Measurements from ENCODE around the gene GTF2F1.
"Not testable (repeated sequence)": the region's sequence is repeated elsewhere in the genome, so short reads cannot be mapped to it uniquely, and the experiment has no call there.

Gene GTF2F1

GRCh38 chr19:6360445-6360844 is 32.5 kb downstream of the GTF2F1 start:
- peaks cover 19% of the 10 kb centered on the region for H3K4me1 Mint-ChIP-seq (ENCODE audit: low read depth)
- H3K36me3 Mint-ChIP-seq (ENCODE audit: low read depth): peaks cover 34% of the 10 kb centered on the region
- not testable (repeated sequence) for H3K27ac Mint-ChIP-seq, DNase-seq, H3K27me3 Mint-ChIP-seq, H3K9me3 Mint-ChIP-seq
- H3K4me3 Mint-ChIP-seq: peak overlapping the region; percentile 89

- H3K36me3 Mint-ChIP-seq (ENCODE audit: low read depth): peaks cover 27% of the 10 kb centered on the region
- H3K4me1 Mint-ChIP-seq (ENCODE audit: low read depth): peaks cover 19% of the 10 kb centered on the region
- no peaks in the 10 kb centered on the region for H3K27me3 Mint-ChIP-seq
- H3K27ac Mint-ChIP-seq: no peak overlapping the region
- DNase-seq: no peak
- H3K9me3 Mint-ChIP-seq: no peaks in the 10 kb centered on the region
- no peak overlapping the region for H3K4me3 Mint-ChIP-seq
Measured at GRCh38 chr19:6359568-6360341, 33.2 kb downstream of the GTF2F1 start.

GRCh38 chr19:6358003-6358402 is 35.0 kb downstream of the GTF2F1 start:
- Mint-ChIP-seq H3K27me3 (no peaks in the 10 kb centered on the region), H3K27ac (no peak overlapping the region)

GRCh38 chr19:6357174-6357573 is 35.8 kb downstream of the GTF2F1 start:
- Mint-ChIP-seq H3K4me3 (no peak overlapping the region), H3K4me1 (ENCODE audit: low read depth) (peaks cover 4% of the 10 kb centered on the region), H3K9me3 (no peaks in the 10 kb centered on the region), H3K27me3 (no peaks in the 10 kb centered on the region), H3K27ac (no peak overlapping the region), H3K36me3 (ENCODE audit: low read depth) (peaks cover 14% of the 10 kb centered on the region)
- DNase-seq: no peak

More at GRCh38 chr19:6358003-6358402, 35.0 kb downstream of the GTF2F1 start:
- no peak overlapping the region for H3K4me3 Mint-ChIP-seq
- H3K36me3 Mint-ChIP-seq (ENCODE audit: low read depth): peaks cover 14% of the 10 kb centered on the region
- no peak for DNase-seq
- no peaks in the 10 kb centered on the region for H3K9me3 Mint-ChIP-seq
- peaks cover 10% of the 10 kb centered on the region for H3K4me1 Mint-ChIP-seq (ENCODE audit: low read depth)

GRCh38 chr19:6355321-6356040 is 37.5 kb downstream of the GTF2F1 start:
- H3K4me3 Mint-ChIP-seq; DNase-seq; H3K9me3 Mint-ChIP-seq; H3K27me3 Mint-ChIP-seq; H3K4me1 Mint-ChIP-seq (ENCODE audit: low read depth); H3K27ac Mint-ChIP-seq: not testable (repeated sequence)
- H3K36me3 Mint-ChIP-seq (ENCODE audit: low read depth): peaks cover 12% of the 10 kb centered on the region

- Mint-ChIP-seq H3K9me3 (no peaks in the 10 kb centered on the region), H3K36me3 (ENCODE audit: low read depth) (peaks cover 13% of the 10 kb centered on the region), H3K4me3 (no peak overlapping the region), H3K27ac (no peak overlapping the region), H3K27me3 (no peaks in the 10 kb centered on the region), H3K4me1 (ENCODE audit: low read depth) (no peaks in the 10 kb centered on the region)
- DNase-seq: no peak
Measured at GRCh38 chr19:6354098-6354674, 38.8 kb downstream of the GTF2F1 start.

- Mint-ChIP-seq H3K9me3 (no peaks in the 10 kb centered on the region), H3K4me1 (ENCODE audit: low read depth) (no peaks in the 10 kb centered on the region), H3K4me3 (no peak overlapping the region), H3K36me3 (ENCODE audit: low read depth) (peaks cover 13% of the 10 kb centered on the region), H3K27me3 (no peaks in the 10 kb centered on the region), H3K27ac (no peak overlapping the region)
- no peak for DNase-seq
Measured at GRCh38 chr19:6352381-6353165, 40.4 kb downstream of the GTF2F1 start.

GRCh38 chr19:6350688-6351087 is 42.3 kb downstream of the GTF2F1 start:
- no peak for DNase-seq
- H3K36me3 Mint-ChIP-seq (ENCODE audit: low read depth): peaks cover 15% of the 10 kb centered on the region
- no peaks in the 10 kb centered on the region for H3K4me1 Mint-ChIP-seq (ENCODE audit: low read depth)
- H3K4me3 Mint-ChIP-seq: no peak overlapping the region
- no peaks in the 10 kb centered on the region for H3K9me3 Mint-ChIP-seq
- no peak overlapping the region for H3K27ac Mint-ChIP-seq
- no peaks in the 10 kb centered on the region for H3K27me3 Mint-ChIP-seq

GRCh38 chr19:6349271-6349670 is 43.7 kb downstream of the GTF2F1 start:
- H3K4me3 Mint-ChIP-seq; DNase-seq; H3K27ac Mint-ChIP-seq; H3K4me1 Mint-ChIP-seq (ENCODE audit: low read depth); H3K27me3 Mint-ChIP-seq; H3K9me3 Mint-ChIP-seq: not testable (repeated sequence)
- peaks cover 17% of the 10 kb centered on the region for H3K36me3 Mint-ChIP-seq (ENCODE audit: low read depth)

GRCh38 chr19:6343462-6343861 is 49.5 kb downstream of the GTF2F1 start:
- Mint-ChIP-seq H3K9me3 (no peaks in the 10 kb centered on the region), H3K36me3 (ENCODE audit: low read depth) (peaks cover 18% of the 10 kb centered on the region), H3K4me3 (no peak overlapping the region), H3K4me1 (ENCODE audit: low read depth) (peaks cover 9% of the 10 kb centered on the region), H3K27me3 (no peaks in the 10 kb centered on the region), H3K27ac (no peak overlapping the region)
- DNase-seq: no peak

- no peaks in the 10 kb centered on the region for H3K9me3 Mint-ChIP-seq
- H3K36me3 Mint-ChIP-seq (ENCODE audit: low read depth): peaks cover 17% of the 10 kb centered on the region
Measured at GRCh38 chr19:6340493-6341201, 52.3 kb downstream of the GTF2F1 start.

GRCh38 chr19:6334490-6335285 is 58.3 kb downstream of the GTF2F1 start:
- Mint-ChIP-seq H3K36me3 (ENCODE audit: low read depth) (peaks cover 3% of the 10 kb centered on the region), H3K4me1 (ENCODE audit: low read depth) (no peaks in the 10 kb centered on the region), H3K27ac (no peak overlapping the region), H3K9me3 (no peaks in the 10 kb centered on the region), H3K4me3 (no peak overlapping the region), H3K27me3 (no peaks in the 10 kb centered on the region)
- no peak for DNase-seq

More at GRCh38 chr19:6340493-6341201, 52.3 kb downstream of the GTF2F1 start:
- H3K27ac Mint-ChIP-seq: peak overlapping the region; percentile 76
- H3K4me3 Mint-ChIP-seq: no peak overlapping the region
- H3K4me1 Mint-ChIP-seq (ENCODE audit: low read depth): peaks cover 9% of the 10 kb centered on the region
- DNase-seq: no peak
- no peaks in the 10 kb centered on the region for H3K27me3 Mint-ChIP-seq

- no peaks in the 10 kb centered on the region for H3K4me1 Mint-ChIP-seq (ENCODE audit: low read depth)
- no peaks in the 10 kb centered on the region for H3K36me3 Mint-ChIP-seq (ENCODE audit: low read depth)
- DNase-seq: no peak
- no peaks in the 10 kb centered on the region for H3K27me3 Mint-ChIP-seq
- H3K27ac Mint-ChIP-seq: no peak within 1 kb of the TSS
- H3K9me3 Mint-ChIP-seq: no peaks in the 10 kb centered on the region
- no peak within 1 kb of the TSS for H3K4me3 Mint-ChIP-seq
Measured at GRCh38 chr19:6333439-6333838, 59.5 kb downstream of the GTF2F1 start, which contains the start of gene ACER1. TSS of gene ACER1 (minus strand) at chr19:6333612. CDS start at chr19:6333551, 61 bp downstream.
